VCaP (cell line): Measurements from ENCODE around the gene CNTN4.
A peak's percentile ranks its signal among the peaks of the same experiment; 100 is the strongest.

Experiments used
- H3K27ac ChIP-seq: fragments of 450-650 bp; 2 replicates; pipeline ENCODE4 v1.5.1; 2017
- TF ChIP-seq, protein P1 (sequence below): fragments of 450-650 bp; conservative IDR thresholded peaks from 2 replicates; pipeline ENCODE4 v1.5.1; 2017; ENCODE audit warnings: mild to moderate bottlenecking, moderate library complexity

The CNTN4 gene

DNA sequence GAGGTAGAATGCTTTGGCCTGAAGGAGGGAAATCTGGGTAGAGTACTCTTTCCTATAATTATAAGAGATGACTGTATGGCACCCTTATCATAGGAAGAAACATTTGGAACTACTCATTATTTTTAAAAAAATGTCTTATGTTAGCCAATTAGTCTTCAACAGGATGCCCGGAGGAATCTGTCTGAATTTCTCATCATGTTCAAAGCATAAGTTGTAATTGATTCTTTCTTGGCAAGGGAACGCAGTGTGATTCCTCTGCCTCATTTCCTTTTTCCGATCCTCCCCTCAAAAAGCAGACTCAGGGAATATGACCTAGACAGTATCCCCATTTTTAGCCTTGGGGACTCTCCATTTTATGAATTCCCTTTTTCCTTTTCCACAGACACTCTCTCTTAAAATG lies 846.5 kb downstream of the CNTN4 start:
- TF ChIP-seq, protein P1, sequence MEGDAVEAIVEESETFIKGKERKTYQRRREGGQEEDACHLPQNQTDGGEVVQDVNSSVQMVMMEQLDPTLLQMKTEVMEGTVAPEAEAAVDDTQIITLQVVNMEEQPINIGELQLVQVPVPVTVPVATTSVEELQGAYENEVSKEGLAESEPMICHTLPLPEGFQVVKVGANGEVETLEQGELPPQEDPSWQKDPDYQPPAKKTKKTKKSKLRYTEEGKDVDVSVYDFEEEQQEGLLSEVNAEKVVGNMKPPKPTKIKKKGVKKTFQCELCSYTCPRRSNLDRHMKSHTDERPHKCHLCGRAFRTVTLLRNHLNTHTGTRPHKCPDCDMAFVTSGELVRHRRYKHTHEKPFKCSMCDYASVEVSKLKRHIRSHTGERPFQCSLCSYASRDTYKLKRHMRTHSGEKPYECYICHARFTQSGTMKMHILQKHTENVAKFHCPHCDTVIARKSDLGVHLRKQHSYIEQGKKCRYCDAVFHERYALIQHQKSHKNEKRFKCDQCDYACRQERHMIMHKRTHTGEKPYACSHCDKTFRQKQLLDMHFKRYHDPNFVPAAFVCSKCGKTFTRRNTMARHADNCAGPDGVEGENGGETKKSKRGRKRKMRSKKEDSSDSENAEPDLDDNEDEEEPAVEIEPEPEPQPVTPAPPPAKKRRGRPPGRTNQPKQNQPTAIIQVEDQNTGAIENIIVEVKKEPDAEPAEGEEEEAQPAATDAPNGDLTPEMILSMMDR = no peak
- no peak overlapping the region for H3K27ac ChIP-seq

DNA sequence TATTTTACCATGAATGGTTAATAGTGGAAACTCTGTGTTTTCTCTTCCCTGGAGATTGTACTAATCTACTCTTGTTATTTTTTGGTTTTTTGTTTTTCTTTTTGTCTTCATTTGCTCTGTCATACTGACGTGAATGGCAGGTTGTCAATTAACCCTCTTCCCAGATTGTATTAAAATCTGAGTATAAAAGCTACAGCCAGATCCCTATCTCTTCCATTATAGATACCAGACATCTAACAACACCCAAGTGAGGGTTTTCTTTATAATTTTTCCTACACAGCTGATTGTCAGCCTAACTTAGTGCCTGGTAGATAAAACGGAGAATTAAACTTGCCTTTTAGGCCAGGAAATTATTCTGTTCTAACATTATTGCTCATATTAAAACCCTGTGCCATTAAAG lies 848.9 kb downstream of the CNTN4 start:
- no peak overlapping the region for H3K27ac ChIP-seq
- TF ChIP-seq, protein P1 = no peak

DNA sequence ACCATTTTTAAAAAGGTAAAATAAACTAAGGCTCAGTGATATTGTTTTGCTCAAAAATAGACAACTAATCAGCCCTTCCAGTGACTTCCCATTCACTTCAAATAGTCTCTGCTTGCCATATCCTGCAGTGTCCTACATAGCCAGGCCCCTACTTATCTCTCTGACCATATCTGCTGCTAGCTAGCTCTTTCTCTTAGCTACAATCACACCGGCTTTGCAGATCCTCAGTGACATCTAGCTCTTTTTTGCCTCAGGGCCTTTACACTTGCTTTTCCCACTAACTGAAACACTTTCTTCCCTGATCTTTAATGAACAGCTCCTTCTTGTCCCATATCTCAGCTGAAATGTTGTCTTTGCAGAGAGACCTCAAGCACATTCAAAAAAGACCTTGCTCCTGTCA lies 850.2 kb downstream of the CNTN4 start:
- no peak overlapping the region for H3K27ac ChIP-seq

DNA sequence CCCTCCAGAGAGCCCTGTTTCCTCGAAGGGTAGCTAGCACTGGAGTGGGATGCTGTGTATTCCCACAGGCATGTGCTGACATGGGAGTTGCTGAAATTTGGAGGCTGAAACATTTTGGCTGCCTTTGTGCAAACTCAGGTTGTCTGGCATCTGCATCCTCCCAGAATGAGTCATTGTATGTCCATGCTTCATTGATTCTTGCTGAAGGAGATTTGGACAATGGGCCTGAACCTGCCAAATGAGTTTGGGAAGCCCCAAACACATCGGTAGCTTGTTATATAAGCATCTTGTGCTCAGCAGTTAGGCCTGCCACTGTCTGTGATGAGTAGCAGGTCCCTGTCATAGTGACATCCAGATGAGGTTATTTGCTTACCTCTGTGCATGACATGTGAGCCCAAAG lies 851.5 kb downstream of the CNTN4 start:
- TF ChIP-seq, protein P1 = no peak
- no peak overlapping the region for H3K27ac ChIP-seq

More for the DNA sequence above, 850.2 kb downstream of the CNTN4 start:
- TF ChIP-seq, protein P1 = no peak

DNA sequence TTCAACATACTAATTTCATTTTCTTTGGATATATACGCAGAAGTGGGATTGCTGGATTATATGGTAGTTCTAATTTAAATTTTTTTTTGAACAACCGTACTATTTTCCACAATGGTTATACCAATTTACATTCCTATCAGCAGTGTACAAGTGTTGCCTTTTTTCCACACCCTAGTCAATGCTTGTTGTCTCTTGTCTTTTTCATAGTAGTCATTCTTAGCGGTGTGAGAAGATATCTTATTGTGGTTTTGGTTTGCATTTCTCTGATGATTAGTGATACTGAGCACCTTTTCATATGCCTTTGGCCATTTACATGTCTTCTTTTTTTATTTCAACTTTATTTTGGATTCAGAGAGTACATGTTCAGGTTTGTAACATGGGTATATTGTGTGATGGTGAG lies 858.4 kb downstream of the CNTN4 start:
- no peak overlapping the region for H3K27ac ChIP-seq
- TF ChIP-seq, protein P1 = no peak

DNA sequence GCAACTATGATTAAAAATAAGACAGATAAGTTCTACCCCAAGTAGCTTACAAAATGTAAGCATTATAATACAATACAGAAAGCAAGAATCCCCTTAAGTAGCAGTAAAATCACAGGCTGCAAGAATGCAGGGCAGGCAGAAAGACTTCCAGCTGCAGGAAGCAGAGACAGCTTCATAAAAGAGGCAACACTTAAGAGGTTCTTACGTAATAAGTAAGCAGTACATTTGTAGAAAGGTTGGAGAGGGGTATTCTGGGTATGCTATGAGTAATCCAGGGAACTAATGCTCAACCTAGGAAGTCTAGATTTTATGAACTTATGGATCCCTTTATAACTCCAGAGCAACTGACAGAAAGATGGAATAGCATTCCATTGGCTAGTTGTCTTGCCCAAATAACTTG lies 859.9 kb downstream of the CNTN4 start:
- H3K27ac ChIP-seq = no peak overlapping the region
- TF ChIP-seq, protein P1 = no peak

DNA sequence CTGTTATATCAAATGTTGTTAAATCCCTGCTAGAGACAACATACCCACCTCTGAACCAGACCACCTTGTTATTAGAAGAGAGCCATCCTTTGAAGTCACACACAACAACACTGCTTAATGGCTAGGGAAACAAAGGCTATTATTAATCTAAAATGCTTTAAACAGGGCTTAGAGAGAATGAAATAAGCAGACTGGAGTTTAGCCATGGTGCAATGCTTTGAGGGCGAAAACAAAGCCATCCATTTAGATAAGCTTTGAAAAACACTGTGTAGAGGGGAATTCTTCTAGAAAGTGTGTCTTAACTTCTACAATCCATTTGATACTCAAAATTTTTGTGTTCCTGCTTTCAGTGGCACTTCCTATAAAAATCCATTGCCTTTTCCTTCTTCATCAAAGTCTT lies 862.9 kb downstream of the CNTN4 start:
- TF ChIP-seq, protein P1 = no peak

DNA sequence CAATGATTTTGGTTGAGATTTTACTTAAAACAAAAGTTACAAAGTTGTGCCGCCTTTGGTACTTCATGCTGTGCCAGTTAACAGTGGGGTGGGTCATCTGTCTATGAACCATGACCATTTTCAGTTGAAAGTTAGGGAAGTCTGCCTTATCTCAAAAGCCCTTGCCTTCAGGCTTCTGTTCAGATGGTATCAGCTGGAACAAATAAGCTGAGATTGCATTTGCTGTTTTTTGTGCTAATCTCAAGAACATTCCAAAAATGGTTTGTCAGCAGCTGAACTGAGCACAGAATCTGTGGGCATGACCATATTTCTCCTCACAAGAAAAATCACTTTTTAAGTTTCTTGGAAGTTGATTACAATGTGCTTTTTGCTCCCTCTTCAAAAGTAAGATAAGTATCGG lies 869.2 kb downstream of the CNTN4 start:
- TF ChIP-seq, protein P1 = no peak
- H3K27ac ChIP-seq = peak overlapping the region; percentile 54

More for the DNA sequence above, 862.9 kb downstream of the CNTN4 start:
- H3K27ac ChIP-seq = no peak overlapping the region
